Esophagus muscularis mucosa (tissue), 4 donors: ENCODE measurements around the gene ANXA6. TPM values are rescaled to one million over a fixed set of nuclear protein-coding genes. Genes with fewer than 3 reads are reported as not detected.
A peak's percentile ranks its signal among the peaks of the same experiment; 100 is the strongest.
"Not testable (repeated sequence)": the region's sequence is repeated elsewhere in the genome, so short reads cannot be mapped to it uniquely, and the experiment has no call there.

Source experiments
- DNase-seq: peaks from one replicate; pipeline ENCODE4 v3.0.0-alpha.2; 2017; ENCODE audit errors: extremely low spot score
- H3K27ac ChIP-seq, 4 donors: fragments of 200-600 bp; sonication (generic); replicated peaks in 1 of 4; 1 replicate in 3 of 4; 2 replicates in 1 of 4; pipeline ENCODE4 v1.5.1; 2016 to 2019; ENCODE audit warnings: mild to moderate bottlenecking in 1 of 4
- H3K27me3 ChIP-seq, 4 donors: fragments of 200-600 bp; sonication (generic); one replicate each; pipeline versions ENCODE4 v1.5.1 to v1.6.0; 2016 to 2019
- H3K36me3 ChIP-seq, 4 donors: fragments of 200-600 bp; sonication (generic); one replicate each; pipeline ENCODE4 v1.5.1; 2016 to 2019
- H3K4me1 ChIP-seq, 4 donors: fragments of 200-600 bp; sonication (generic); one replicate each; pipeline ENCODE4 v1.5.1; 2016 to 2019
- H3K4me3 ChIP-seq, 4 donors: fragments of 200-600 bp; sonication (generic); 1 replicate in 2 of 4; 2 replicates in 2 of 4; pipeline ENCODE4 v1.5.1; 2016 to 2019; ENCODE audit warnings: mild to moderate bottlenecking in 4 of 4, moderate library complexity in 1 of 4
- H3K9me3 ChIP-seq, 4 donors: fragments of 200-600 bp; sonication (generic); 1 replicate in 3 of 4; 2 replicates in 1 of 4; pipeline ENCODE4 v1.5.1; 2016 to 2019
- EP300 ChIP-seq: sonication (generic); formaldehyde crosslinking; IDR thresholded peaks from one replicate; pipeline ENCODE4 v1.6.1; 2017; ENCODE audit warnings: antibody characterized with exemption
- POLR2A ChIP-seq: fragments of 450-650 bp; IDR thresholded peaks from one replicate; pipeline ENCODE4 v1.6.1; 2017; ENCODE audit warnings: antibody characterized with exemption, moderate library complexity, mild to moderate bottlenecking, low read depth
- POLR2AphosphoS5 ChIP-seq, 2 donors: sonication (generic); formaldehyde crosslinking; IDR thresholded peaks; one replicate each; pipeline ENCODE4 v1.6.1; 2017; ENCODE audit warnings: antibody characterized with exemption in 2 of 2
- WGBS: methylation state at CpG from one replicate; pipeline ENCODE4 v1.1.5; 2018; 5-methylcytosine and 5-hydroxymethylcytosine counted together
- intact Hi-C: fragments of 100-400 bp; cut with DNase I; formaldehyde crosslinking; loops from one replicate; pipeline ENCODE4 v1.15.1; 2023
- total RNA-seq, 4 donors: library from RNA; depleted of rRNA; stranded (reverse); fragments of >200 nt; gene quantifications; one replicate each; pipeline versions ENCODE4 v1.1.0 to v1.2.1, GENCODE V29; 2016
- TF ChIP-seq, protein P1 (sequence below), 3 experiments: fragments of 200-600 bp in 2 of 3; fragments of 450-650 bp in 1 of 3; sonication (generic) in 2 of 3; IDR thresholded peaks; one replicate each; pipeline ENCODE4 v1.5.1; 2017 to 2019; ENCODE audit warnings: antibody characterized with exemption in 3 of 3, mild to moderate bottlenecking in 2 of 3, moderate library complexity in 1 of 3

The ANXA6 gene
- total RNA-seq, 4 donors from 2014 or later = 232 to 442 (median 374) TPM

DNA sequence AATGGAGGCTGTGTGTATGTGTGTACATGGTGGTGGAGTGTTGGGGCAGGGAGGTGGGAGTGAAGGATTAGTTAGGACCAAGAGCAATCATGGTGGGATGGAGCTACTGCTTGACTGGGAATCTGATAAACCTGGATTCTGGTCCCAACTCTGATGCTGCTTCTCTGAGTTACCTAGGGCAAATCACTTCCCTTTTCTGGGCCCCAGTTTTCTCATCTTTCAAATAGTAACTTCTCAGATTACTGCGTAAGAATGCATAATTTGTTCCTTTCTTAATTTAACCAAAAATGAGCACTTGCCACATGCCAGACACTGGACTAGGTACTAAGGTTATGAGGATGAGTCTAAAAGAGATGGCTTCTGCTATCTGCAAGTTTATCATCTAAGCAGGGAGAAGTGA, 20.8 kb upstream of the ANXA6 start:
- H3K4me3 ChIP-seq = no peak overlapping the region
- WGBS = 95% methylated on average over 1 of the region's 1 CpG
- intact Hi-C loops = no loop called here
- TF ChIP-seq EP300 = no peak
- TF ChIP-seq, protein P1, sequence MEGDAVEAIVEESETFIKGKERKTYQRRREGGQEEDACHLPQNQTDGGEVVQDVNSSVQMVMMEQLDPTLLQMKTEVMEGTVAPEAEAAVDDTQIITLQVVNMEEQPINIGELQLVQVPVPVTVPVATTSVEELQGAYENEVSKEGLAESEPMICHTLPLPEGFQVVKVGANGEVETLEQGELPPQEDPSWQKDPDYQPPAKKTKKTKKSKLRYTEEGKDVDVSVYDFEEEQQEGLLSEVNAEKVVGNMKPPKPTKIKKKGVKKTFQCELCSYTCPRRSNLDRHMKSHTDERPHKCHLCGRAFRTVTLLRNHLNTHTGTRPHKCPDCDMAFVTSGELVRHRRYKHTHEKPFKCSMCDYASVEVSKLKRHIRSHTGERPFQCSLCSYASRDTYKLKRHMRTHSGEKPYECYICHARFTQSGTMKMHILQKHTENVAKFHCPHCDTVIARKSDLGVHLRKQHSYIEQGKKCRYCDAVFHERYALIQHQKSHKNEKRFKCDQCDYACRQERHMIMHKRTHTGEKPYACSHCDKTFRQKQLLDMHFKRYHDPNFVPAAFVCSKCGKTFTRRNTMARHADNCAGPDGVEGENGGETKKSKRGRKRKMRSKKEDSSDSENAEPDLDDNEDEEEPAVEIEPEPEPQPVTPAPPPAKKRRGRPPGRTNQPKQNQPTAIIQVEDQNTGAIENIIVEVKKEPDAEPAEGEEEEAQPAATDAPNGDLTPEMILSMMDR (IDR thresholded peaks at IDR 0.05) = no peak
- TF ChIP-seq POLR2A = no peak
- no peak for TF ChIP-seq POLR2AphosphoS5 (IDR thresholded peaks at IDR 0.05)
- peaks cover 22 to 58% (median 51%) of the 10 kb centered on the region in 4 donors for H3K36me3 ChIP-seq
- H3K27me3 ChIP-seq = no peaks in the 10 kb centered on the region
- no peak overlapping the region for H3K27ac ChIP-seq
- no peaks in the 10 kb centered on the region for H3K9me3 ChIP-seq
- no peak for DNase-seq
- H3K4me1 ChIP-seq = peaks cover 7 to 15% (median 13%) of the 10 kb centered on the region in 4 donors

GRCh38 chr5:151176268-151176667, 18.7 kb upstream of the ANXA6 start:
- H3K27ac ChIP-seq, intact Hi-C loops, DNase-seq, H3K9me3 ChIP-seq, H3K4me3 ChIP-seq, H3K27me3 ChIP-seq: not testable (repeated sequence)
- peaks cover 2 to 37% (median 30%) of the 10 kb centered on the region in 4 donors for H3K36me3 ChIP-seq
- whole genome bisulfite sequencing = 64% methylated on average over 5 of the region's 5 CpGs
- H3K4me1 ChIP-seq = peaks cover 7 to 15% (median 14%) of the 10 kb centered on the region in 4 donors

DNA sequence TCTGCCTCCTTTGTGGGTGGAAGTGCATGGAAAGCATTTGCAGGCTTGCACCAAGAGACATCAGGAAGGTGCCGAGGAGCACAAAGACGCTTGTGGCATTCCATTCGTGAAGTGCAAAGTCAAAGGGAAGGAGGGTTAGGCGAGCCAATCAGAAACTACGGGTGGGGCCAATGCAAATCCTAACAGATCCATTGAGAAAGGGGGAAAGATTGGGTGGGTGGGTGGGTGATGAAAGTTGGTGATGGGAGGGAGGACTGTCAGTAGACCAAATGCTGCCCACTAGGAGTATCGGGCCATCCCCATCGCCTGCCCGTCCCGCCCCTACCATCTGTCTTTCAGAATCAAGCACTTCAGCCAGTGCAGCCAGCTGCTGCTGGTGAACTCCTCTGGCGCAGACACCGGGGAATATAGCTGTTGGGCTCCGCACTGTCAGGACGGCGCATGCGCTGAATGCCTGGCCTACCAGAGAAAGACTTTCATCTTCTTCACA, 17.1 kb upstream of the ANXA6 start:
- TF ChIP-seq POLR2AphosphoS5 (IDR thresholded peaks at IDR 0.05) (peak in 1 of 2 donors; percentile 36), EP300 (no peak)
- Histone ChIP-seq H3K4me3 (peak overlapping the region; percentile 18 to 21 (median 18)), H3K4me1 (peaks cover 7 to 15% (median 14%) of the 10 kb centered on the region in 4 donors), H3K27me3 (no peaks in the 10 kb centered on the region), H3K27ac (peak overlapping the region; percentile 28 to 55 (median 50)), H3K9me3 (no peaks in the 10 kb centered on the region), H3K36me3 (peaks cover 0 to 23% (median 16%) of the 10 kb centered on the region in 4 donors)
- no peak for DNase-seq
- intact Hi-C loops = no loop called here
- 59% methylated on average over 9 of the region's 15 CpGs for WGBS

- Histone ChIP-seq H3K9me3 (no peaks in the 10 kb centered on the region), H3K4me3 (peak overlapping the region; percentile 18 to 21 (median 18)), H3K27ac (peak overlapping the region; percentile 28 to 55 (median 50)), H3K36me3 (peaks cover 0 to 18% (median 11%) of the 10 kb centered on the region in 4 donors), H3K27me3 (no peaks in the 10 kb centered on the region), H3K4me1 (peaks cover 10 to 20% (median 20%) of the 10 kb centered on the region in 4 donors)
- TF ChIP-seq, protein P1 (IDR thresholded peaks at IDR 0.05) = no peak
- TF ChIP-seq POLR2AphosphoS5 (IDR thresholded peaks at IDR 0.05) = peak in 1 of 2 donors; percentile 56
- 89% methylated on average over 10 of the region's 11 CpGs for WGBS
- intact Hi-C loops = no loop called here
- no peak for DNase-seq
These were observed 16.4 kb upstream of the ANXA6 start for GRCh38 chr5:151173711-151174611.

- TF ChIP-seq POLR2AphosphoS5 (IDR thresholded peaks at IDR 0.05) (no peak), POLR2A (no peak), EP300 (no peak)
- H3K9me3 ChIP-seq = no peaks in the 10 kb centered on the region
- no peaks in the 10 kb centered on the region for H3K27me3 ChIP-seq
- peaks cover 12 to 27% (median 24%) of the 10 kb centered on the region in 4 donors for H3K4me1 ChIP-seq
- WGBS = 71% methylated on average over 1 of the region's 1 CpG
- H3K27ac ChIP-seq = no peak overlapping the region
- intact Hi-C loops = no loop called here
- no peaks in the 10 kb centered on the region for H3K36me3 ChIP-seq
- no peak overlapping the region for H3K4me3 ChIP-seq
- DNase-seq = no peak
These were observed 13.9 kb upstream of the ANXA6 start for GRCh38 chr5:151171529-151171928.

DNA sequence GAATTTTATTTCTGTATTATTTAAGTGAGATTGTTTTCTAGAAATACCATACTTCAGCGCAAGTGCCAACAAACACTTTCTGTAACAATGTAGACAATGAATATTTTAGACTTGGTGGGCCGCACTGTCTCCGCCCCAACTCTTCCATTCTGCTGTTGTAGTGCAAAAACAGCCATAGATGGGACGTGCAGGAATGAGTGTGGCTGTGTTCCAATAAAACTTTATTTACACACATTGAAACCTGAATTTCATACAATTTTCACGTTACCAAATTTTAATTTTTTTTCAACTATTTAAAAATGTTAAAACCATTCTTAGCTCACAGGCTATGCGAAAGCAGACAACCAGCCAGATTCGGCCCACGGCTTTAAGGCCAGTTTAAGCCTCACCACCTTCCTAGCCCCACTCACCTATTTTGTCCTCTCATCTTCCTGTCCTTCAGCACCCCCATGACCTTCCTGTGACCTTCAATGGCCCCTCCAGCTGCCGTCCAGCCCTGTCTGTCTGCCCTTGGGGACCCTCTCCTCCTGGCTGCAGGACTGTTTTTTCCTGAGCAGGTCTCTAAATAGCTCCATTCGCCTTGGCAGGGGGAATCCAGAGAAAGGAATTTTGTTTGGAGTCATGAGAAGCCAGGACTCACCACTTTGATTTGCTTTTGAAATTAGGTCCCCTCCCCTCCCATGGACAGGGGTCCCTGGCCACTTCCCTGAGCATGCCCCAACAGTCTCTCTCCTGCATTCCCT, 11.2 kb upstream of the ANXA6 start:
- Histone ChIP-seq H3K36me3 (no peaks in the 10 kb centered on the region), H3K4me1 (peaks cover 19 to 25% (median 24%) of the 10 kb centered on the region in 4 donors), H3K4me3 (no peak overlapping the region), H3K27me3 (no peaks in the 10 kb centered on the region), H3K9me3 (no peaks in the 10 kb centered on the region), H3K27ac (no peak overlapping the region)
- no peak for DNase-seq
- 71% methylated on average over 10 of the region's 10 CpGs for WGBS
- TF ChIP-seq EP300 (no peak), POLR2A (no peak), POLR2AphosphoS5 (IDR thresholded peaks at IDR 0.05) (peak in 1 of 2 donors; percentile 26)
- TF ChIP-seq, protein P1 (IDR thresholded peaks at IDR 0.05) = no peak
- intact Hi-C loops = loop anchor here (5.0 kb wide), 1 partner anchor 69 kb away; no protein-coding TSS in a partner anchor
